Thoracic aorta (tissue), 2 donors: ENCODE data around the gene NES. TPM values are rescaled to one million over a fixed set of nuclear protein-coding genes. Genes with fewer than 3 reads are reported as not detected.

Source experiments
- ATAC-seq: fragments of 150-250 bp; one replicate; pipeline ENCODE4 v1.8.0; 2017; ENCODE audit warnings: low read depth; ENCODE audit not compliant: insufficient number of reproducible peaks, low FRiP score
- DNase-seq: peaks from one replicate; pipeline ENCODE4 v3.0.0-alpha.2; 2020; ENCODE audit warnings: low spot score
- H3K27ac ChIP-seq, 2 donors: fragments of 200-600 bp; sonication (generic); 1 replicate in 1 of 2; 2 replicates in 1 of 2; pipeline ENCODE4 v1.5.1; 2016; ENCODE audit warnings: mild to moderate bottlenecking in 2 of 2, moderate library complexity in 2 of 2
- H3K27me3 ChIP-seq: fragments of 200-600 bp; sonication (generic); replicated peaks from 2 replicates; pipeline ENCODE4 v1.6.0; 2016; ENCODE audit warnings: mild to moderate bottlenecking; ENCODE audit not compliant: insufficient read depth
- H3K36me3 ChIP-seq: fragments of 200-600 bp; sonication (generic); one replicate; pipeline ENCODE4 v1.5.1; 2016
- H3K4me1 ChIP-seq, 2 donors: fragments of 200-600 bp; sonication (generic); 1 replicate in 1 of 2; 2 replicates in 1 of 2; pipeline versions ENCODE4 v1.5.1 to v1.6.0; 2016; ENCODE audit warnings: low read depth in 2 of 2, mild to moderate bottlenecking in 1 of 2; ENCODE audit not compliant: control insufficient read depth in 1 of 2
- H3K4me3 ChIP-seq: fragments of 200-600 bp; sonication (generic); 2 replicates; pipeline ENCODE4 v1.5.1; 2016; ENCODE audit warnings: mild to moderate bottlenecking
- H3K9me3 ChIP-seq: fragments of 200-600 bp; sonication (generic); 2 replicates; pipeline ENCODE4 v1.5.1; 2016
- CTCF ChIP-seq: fragments of 200-600 bp; sonication (generic); IDR thresholded peaks from one replicate; pipeline ENCODE4 v1.5.1; 2019; ENCODE audit warnings: antibody characterized with exemption
- total RNA-seq, 2 donors: library from RNA; depleted of rRNA; stranded (reverse); fragments of >200 nt; gene quantifications; one replicate each; pipeline versions ENCODE4 v1.1.0 to v1.2.3, GENCODE V29; 2016

Gene NES
- total RNA-seq, 2 donors from 2014 or later = 30.6 to 30.9 TPM

GRCh38 chr1:156647351-156647750 is 29.9 kb downstream of the NES start:
- H3K9me3 ChIP-seq = no peaks in the 10 kb centered on the region
- no peak for ATAC-seq
- no peak for DNase-seq
- no peak overlapping the region for H3K4me3 ChIP-seq
- H3K27me3 ChIP-seq = no peaks in the 10 kb centered on the region
- no peaks in the 10 kb centered on the region for H3K36me3 ChIP-seq
- no peak overlapping the region for H3K27ac ChIP-seq
- H3K4me1 ChIP-seq = peaks cover 0 to 1% of the 10 kb centered on the region in 2 donors
- TF ChIP-seq CTCF = no peak

- ATAC-seq (no peak), DNase-seq (no peak)
- Histone ChIP-seq H3K4me1 (peaks cover 4 to 6% of the 10 kb centered on the region in 2 donors), H3K27ac (no peak overlapping the region), H3K9me3 (no peaks in the 10 kb centered on the region), H3K4me3 (no peak overlapping the region), H3K36me3 (no peaks in the 10 kb centered on the region), H3K27me3 (no peaks in the 10 kb centered on the region)
- no peak for TF ChIP-seq CTCF
These were observed 30.4 kb downstream of the NES start for GRCh38 chr1:156646738-156647211.

- Histone ChIP-seq H3K4me1 (peaks cover 8 to 10% of the 10 kb centered on the region in 2 donors), H3K27ac (no peak overlapping the region), H3K4me3 (no peak overlapping the region), H3K36me3 (no peaks in the 10 kb centered on the region), H3K27me3 (peaks cover 9% of the 10 kb centered on the region), H3K9me3 (no peaks in the 10 kb centered on the region)
- DNase-seq (no peak), ATAC-seq (no peak)
- TF ChIP-seq CTCF = no peak
These were observed 31.5 kb downstream of the NES start for GRCh38 chr1:156645666-156646065.

GRCh38 chr1:156645056-156645455 is 32.2 kb downstream of the NES start:
- Histone ChIP-seq H3K27me3 (peaks cover 12% of the 10 kb centered on the region), H3K4me1 (peaks cover 8 to 10% of the 10 kb centered on the region in 2 donors), H3K9me3 (no peaks in the 10 kb centered on the region), H3K36me3 (no peaks in the 10 kb centered on the region), H3K4me3 (no peak overlapping the region), H3K27ac (no peak overlapping the region)
- ATAC-seq (no peak), DNase-seq (no peak)
- TF ChIP-seq CTCF = no peak

- Histone ChIP-seq H3K4me3 (no peak overlapping the region), H3K27ac (no peak overlapping the region), H3K4me1 (peaks cover 8 to 10% of the 10 kb centered on the region in 2 donors), H3K36me3 (no peaks in the 10 kb centered on the region), H3K9me3 (no peaks in the 10 kb centered on the region), H3K27me3 (peaks cover 16% of the 10 kb centered on the region)
- no peak for TF ChIP-seq CTCF
- ATAC-seq (no peak), DNase-seq (no peak)
These were observed 32.6 kb downstream of the NES start for GRCh38 chr1:156644640-156645039.
